Measurements from ENCODE around the gene IRF7. TPM values are rescaled to one million over a fixed set of nuclear protein-coding genes. Genes with fewer than 3 reads are reported as not detected.

Gene IRF7
- total and polyA plus RNA-seq, 9 of the 15 experiments (the other 6 are each of a cell fraction or from before 2014, with no cell fraction given) = 0.27 to 7.6 (median 1.8) TPM

DNA sequence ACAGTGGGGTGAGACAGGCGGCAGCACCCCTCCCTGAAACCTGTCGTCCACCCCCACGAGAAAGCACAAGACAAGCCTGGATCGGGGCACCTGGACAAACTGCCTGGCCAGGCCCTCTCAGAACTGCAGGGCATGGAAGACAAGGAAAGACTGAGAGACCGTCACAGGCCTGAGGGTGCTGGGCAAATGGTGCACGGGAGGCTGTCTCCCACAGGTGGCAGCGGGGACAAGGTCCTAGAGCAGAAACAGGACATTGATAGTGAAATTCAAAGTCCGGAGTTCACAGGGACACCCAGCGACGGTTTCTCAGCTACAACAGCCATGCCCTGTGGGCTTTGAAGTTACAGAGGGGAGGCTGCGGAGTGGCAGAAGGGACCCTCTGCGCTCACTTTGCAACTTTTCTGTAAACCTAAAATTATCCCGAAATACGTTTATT lies 42.0 kb upstream of the IRF7 start (continued):
- TF ChIP-seq, protein P1, sequence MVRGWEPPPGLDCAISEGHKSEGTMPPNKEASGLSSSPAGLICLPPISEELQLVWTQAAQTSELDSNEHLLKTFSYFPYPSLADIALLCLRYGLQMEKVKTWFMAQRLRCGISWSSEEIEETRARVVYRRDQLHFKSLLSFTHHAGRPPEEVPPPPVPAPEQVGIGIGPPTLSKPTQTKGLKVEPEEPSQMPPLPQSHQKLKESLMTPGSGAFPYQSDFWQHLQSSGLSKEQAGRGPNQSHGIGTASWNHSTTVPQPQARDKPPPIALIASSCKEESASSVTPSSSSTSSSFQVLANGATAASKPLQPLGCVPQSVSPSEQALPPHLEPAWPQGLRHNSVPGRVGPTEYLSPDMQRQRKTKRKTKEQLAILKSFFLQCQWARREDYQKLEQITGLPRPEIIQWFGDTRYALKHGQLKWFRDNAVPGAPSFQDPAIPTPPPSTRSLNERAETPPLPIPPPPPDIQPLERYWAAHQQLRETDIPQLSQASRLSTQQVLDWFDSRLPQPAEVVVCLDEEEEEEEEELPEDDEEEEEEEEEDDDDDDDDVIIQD (CRISPR knock-in tag; IDR thresholded peaks at IDR 0.05) = no peak

DNA sequence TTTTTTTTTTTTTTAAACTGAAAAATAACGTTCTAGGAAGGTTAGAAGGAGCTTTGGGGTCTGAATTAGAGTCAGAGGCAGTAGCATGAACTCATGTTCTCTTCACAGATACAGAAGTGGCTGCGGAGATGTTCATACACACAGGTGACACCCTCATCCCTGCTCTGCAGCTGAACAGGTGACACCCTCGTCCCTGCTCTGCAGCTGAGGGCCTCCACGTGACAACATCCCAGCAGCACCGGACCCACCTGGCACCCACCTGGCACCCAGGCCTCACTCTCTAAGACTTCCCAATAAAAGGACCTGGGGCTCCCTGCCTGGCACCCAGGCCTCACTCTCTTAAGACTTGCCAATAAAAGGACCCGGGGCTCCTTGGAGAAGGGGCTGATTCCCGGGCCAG lies 41.1 kb upstream of the IRF7 start:
- Histone ChIP-seq H3K4me3 (no peak overlapping the region), H3K79me2 (ENCODE audit: control insufficient read depth, insufficient read depth, low read length) (peaks cover 3% of the 10 kb centered on the region; the same call in 1 of the 3 replicates), H4K20me1 (replicated peaks; ENCODE audit: control insufficient read depth, insufficient read depth, low read length) (no peaks in the 10 kb centered on the region), H2AFZ (ENCODE audit: low read depth, low read length) (no peak overlapping the region), H3K4me2 (ENCODE audit: insufficient read depth, low read length) (no peak overlapping the region), H3K4me1 (replicated peaks in 1 of 2; ENCODE audit: control insufficient read depth in 2 of 2, insufficient read depth in 2 of 2, low read length in 2 of 2) (peaks cover 0 to 22% of the 10 kb centered on the region in 2 experiments; a peak in 1 of 5 replicates), H3K9me3 (replicated peaks; ENCODE audit: control insufficient read depth, insufficient read depth, low read depth, low read length) (no peaks in the 10 kb centered on the region), H3K27me3 (ENCODE audit: control insufficient read depth in 2 of 2, insufficient read depth in 2 of 2, low read length in 2 of 2) (no peaks in the 10 kb centered on the region), H3K27ac (ENCODE audit: extremely low read depth, low read depth, low read length) (no peak overlapping the region), H3K36me3 (ENCODE audit: control insufficient read depth, insufficient read depth, low read length) (peaks cover 84% of the 10 kb centered on the region; the same call in 2 of the 3 replicates), H3K9ac (ENCODE audit: insufficient read depth in 1 of 2, low read depth in 2 of 2, low read length in 2 of 2) (no peak overlapping the region), H3K9me1 (ENCODE audit: control insufficient read depth, insufficient read depth, low read length) (no peaks in the 10 kb centered on the region)
- ATAC-seq (no peak), FAIRE-seq (no peak), DNase-seq (ENCODE audit: extremely low read depth in 1 of 4, low spot score in 3 of 4) (no peak)
- intact Hi-C loops (cut with micrococcal nuclease) (no loop called here), in situ Hi-C loops (cut with MboI) (no loop called here)
- no TSS peak for BruUV-seq (replicated peaks)
- 90% methylated on average over 6 of the region's 7 CpGs for WGBS (ENCODE audit: insufficient coverage, low coverage, missing lambda C conversion rate)
- POLR2A ChIA-PET = interaction anchor here (0.6 to 1.1 kb wide), 4 partner anchors 11 to 105 kb away, joined by 3 read pairs; no protein-coding TSS in a partner anchor
- CTCF ChIA-PET (ENCODE audit: low intra/inter-chr PET ratio) = no interaction called here
- TF ChIP-seq PTBP1 (IDR thresholded peaks at IDR 0.05; ENCODE audit: low read depth, low read length) (no peak), CEBPG (CRISPR knock-in tag; IDR thresholded peaks at IDR 0.05) (no peak), CEBPG (tag; conservative IDR thresholded peaks at IDR 0.05 in 1 of 2, IDR thresholded peaks at IDR 0.05 in 1 of 2) (no peak), NFATC3 (IDR thresholded peaks at IDR 0.05) (no peak), FIP1L1 (IDR thresholded peaks at IDR 0.05; ENCODE audit: low read depth, low read length, poor library complexity, severe bottlenecking) (no peak), NFIX (CRISPR knock-in tag; IDR thresholded peaks at IDR 0.05; ENCODE audit: low read depth) (no peak)
- TF ChIP-seq, protein P2, sequence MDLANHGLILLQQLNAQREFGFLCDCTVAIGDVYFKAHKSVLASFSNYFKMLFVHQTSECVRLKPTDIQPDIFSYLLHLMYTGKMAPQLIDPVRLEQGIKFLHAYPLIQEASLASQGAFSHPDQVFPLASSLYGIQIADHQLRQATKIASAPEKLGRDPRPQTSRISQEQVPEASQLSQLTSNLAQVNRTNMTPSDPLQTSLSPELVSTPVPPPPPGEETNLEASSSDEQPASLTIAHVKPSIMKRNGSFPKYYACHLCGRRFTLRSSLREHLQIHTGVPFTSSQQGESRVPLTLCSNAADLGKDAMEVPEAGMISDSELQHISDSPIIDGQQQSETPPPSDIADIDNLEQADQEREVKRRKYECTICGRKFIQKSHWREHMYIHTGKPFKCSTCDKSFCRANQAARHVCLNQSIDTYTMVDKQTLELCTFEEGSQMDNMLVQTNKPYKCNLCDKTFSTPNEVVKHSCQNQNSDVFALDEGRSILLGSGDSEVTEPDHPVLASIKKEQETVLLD (IDR thresholded peaks at IDR 0.05) = no peak
- TF ChIP-seq, protein P3, sequence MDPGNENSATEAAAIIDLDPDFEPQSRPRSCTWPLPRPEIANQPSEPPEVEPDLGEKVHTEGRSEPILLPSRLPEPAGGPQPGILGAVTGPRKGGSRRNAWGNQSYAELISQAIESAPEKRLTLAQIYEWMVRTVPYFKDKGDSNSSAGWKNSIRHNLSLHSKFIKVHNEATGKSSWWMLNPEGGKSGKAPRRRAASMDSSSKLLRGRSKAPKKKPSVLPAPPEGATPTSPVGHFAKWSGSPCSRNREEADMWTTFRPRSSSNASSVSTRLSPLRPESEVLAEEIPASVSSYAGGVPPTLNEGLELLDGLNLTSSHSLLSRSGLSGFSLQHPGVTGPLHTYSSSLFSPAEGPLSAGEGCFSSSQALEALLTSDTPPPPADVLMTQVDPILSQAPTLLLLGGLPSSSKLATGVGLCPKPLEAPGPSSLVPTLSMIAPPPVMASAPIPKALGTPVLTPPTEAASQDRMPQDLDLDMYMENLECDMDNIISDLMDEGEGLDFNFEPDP (CRISPR knock-in tag; IDR thresholded peaks at IDR 0.05) = no peak
- TF ChIP-seq, protein P4, sequence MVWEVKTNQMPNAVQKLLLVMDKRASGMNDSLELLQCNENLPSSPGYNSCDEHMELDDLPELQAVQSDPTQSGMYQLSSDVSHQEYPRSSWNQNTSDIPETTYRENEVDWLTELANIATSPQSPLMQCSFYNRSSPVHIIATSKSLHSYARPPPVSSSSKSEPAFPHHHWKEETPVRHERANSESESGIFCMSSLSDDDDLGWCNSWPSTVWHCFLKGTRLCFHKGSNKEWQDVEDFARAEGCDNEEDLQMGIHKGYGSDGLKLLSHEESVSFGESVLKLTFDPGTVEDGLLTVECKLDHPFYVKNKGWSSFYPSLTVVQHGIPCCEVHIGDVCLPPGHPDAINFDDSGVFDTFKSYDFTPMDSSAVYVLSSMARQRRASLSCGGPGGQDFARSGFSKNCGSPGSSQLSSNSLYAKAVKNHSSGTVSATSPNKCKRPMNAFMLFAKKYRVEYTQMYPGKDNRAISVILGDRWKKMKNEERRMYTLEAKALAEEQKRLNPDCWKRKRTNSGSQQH (CRISPR knock-in tag; IDR thresholded peaks at IDR 0.05) = no peak
- TF ChIP-seq, protein P5, sequence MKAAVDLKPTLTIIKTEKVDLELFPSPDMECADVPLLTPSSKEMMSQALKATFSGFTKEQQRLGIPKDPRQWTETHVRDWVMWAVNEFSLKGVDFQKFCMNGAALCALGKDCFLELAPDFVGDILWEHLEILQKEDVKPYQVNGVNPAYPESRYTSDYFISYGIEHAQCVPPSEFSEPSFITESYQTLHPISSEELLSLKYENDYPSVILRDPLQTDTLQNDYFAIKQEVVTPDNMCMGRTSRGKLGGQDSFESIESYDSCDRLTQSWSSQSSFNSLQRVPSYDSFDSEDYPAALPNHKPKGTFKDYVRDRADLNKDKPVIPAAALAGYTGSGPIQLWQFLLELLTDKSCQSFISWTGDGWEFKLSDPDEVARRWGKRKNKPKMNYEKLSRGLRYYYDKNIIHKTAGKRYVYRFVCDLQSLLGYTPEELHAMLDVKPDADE (conservative IDR thresholded peaks at IDR 0.05; ENCODE audit: control insufficient read depth, low read depth, low read length) = no peak
- TF ChIP-seq, protein P6, sequence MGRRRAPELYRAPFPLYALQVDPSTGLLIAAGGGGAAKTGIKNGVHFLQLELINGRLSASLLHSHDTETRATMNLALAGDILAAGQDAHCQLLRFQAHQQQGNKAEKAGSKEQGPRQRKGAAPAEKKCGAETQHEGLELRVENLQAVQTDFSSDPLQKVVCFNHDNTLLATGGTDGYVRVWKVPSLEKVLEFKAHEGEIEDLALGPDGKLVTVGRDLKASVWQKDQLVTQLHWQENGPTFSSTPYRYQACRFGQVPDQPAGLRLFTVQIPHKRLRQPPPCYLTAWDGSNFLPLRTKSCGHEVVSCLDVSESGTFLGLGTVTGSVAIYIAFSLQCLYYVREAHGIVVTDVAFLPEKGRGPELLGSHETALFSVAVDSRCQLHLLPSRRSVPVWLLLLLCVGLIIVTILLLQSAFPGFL (CRISPR knock-in tag; IDR thresholded peaks at IDR 0.05) = no peak
